Neural cell (in vitro differentiated cells): Measurements from ENCODE around the gene ATP11C.

Source experiments
- EP300 ChIP-seq: fragments of 450-650 bp; conservative IDR thresholded peaks from 2 replicates; pipeline ENCODE4 v1.6.1; 2014; ENCODE audit warnings: antibody characterized with exemption, mild to moderate bottlenecking, moderate library complexity; ENCODE audit not compliant: poor library complexity, severe bottlenecking
- EZH2 ChIP-seq: fragments of 200-600, 300-800 bp; shearing (Covaris generic), sonication (generic); IDR thresholded peaks from 2 replicates; pipeline ENCODE4 v1.6.1; 2014; ENCODE audit warnings: antibody characterized with exemption, low read length, borderline replicate concordance, mild to moderate bottlenecking; ENCODE audit not compliant: insufficient read depth, poor library complexity, severe bottlenecking
- MXI1 ChIP-seq: fragments of 450-650 bp; conservative IDR thresholded peaks from 2 replicates; pipeline ENCODE4 v1.6.1; 2014; ENCODE audit warnings: antibody characterized with exemption, mild to moderate bottlenecking; ENCODE audit not compliant: poor library complexity, severe bottlenecking
- POLR2AphosphoS5 ChIP-seq: IDR thresholded peaks from 2 replicates; pipeline ENCODE4 v1.6.1; 2012
- RAD21 ChIP-seq: fragments of 450-650 bp; conservative IDR thresholded peaks from 2 replicates; pipeline ENCODE4 v1.6.1; 2014; ENCODE audit warnings: antibody characterized with exemption, mild to moderate bottlenecking, moderate library complexity
- SMC3 ChIP-seq: fragments of 450-650 bp; conservative IDR thresholded peaks from 2 replicates; pipeline ENCODE4 v1.6.1; 2014; ENCODE audit warnings: antibody characterized with exemption, mild to moderate bottlenecking, moderate library complexity; ENCODE audit not compliant: poor library complexity
- TF ChIP-seq, protein P1 (sequence below): fragments of 450-650 bp; IDR thresholded peaks from 2 replicates; pipeline ENCODE4 v1.5.1; 2014; ENCODE audit warnings: antibody characterized with exemption, mild to moderate bottlenecking, moderate library complexity; ENCODE audit not compliant: poor library complexity, severe bottlenecking
- TF ChIP-seq, protein P2 (sequence below): IDR thresholded peaks from 2 replicates; pipeline ENCODE4 v1.6.1; 2012; ENCODE audit warnings: borderline replicate concordance

DNA sequence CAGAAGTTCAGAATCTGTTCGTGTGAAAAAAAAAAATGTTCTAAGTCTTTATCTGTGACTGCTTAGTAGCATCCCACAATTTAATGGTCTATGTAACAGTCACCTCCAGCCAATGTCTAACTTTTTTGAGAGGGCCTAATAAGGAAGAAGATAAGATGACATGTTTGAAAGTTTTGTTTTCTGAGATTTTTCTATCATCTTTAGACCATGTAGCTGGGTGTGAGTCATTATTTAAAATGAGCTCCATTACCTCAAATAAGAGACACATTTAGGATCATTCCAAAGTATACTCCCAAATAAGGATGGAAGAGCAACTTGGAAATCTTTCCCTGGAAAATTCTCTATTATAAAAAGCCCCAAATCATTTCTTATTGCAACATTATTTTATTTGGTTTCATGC is 196.7 kb downstream of the ATP11C start:
- TF ChIP-seq, protein P1, sequence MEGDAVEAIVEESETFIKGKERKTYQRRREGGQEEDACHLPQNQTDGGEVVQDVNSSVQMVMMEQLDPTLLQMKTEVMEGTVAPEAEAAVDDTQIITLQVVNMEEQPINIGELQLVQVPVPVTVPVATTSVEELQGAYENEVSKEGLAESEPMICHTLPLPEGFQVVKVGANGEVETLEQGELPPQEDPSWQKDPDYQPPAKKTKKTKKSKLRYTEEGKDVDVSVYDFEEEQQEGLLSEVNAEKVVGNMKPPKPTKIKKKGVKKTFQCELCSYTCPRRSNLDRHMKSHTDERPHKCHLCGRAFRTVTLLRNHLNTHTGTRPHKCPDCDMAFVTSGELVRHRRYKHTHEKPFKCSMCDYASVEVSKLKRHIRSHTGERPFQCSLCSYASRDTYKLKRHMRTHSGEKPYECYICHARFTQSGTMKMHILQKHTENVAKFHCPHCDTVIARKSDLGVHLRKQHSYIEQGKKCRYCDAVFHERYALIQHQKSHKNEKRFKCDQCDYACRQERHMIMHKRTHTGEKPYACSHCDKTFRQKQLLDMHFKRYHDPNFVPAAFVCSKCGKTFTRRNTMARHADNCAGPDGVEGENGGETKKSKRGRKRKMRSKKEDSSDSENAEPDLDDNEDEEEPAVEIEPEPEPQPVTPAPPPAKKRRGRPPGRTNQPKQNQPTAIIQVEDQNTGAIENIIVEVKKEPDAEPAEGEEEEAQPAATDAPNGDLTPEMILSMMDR = no peak
- TF ChIP-seq SMC3 (no peak), POLR2AphosphoS5 (no peak), RAD21 (no peak), EZH2 (no peak), MXI1 (no peak), EP300 (no peak)
- TF ChIP-seq, protein P2, sequence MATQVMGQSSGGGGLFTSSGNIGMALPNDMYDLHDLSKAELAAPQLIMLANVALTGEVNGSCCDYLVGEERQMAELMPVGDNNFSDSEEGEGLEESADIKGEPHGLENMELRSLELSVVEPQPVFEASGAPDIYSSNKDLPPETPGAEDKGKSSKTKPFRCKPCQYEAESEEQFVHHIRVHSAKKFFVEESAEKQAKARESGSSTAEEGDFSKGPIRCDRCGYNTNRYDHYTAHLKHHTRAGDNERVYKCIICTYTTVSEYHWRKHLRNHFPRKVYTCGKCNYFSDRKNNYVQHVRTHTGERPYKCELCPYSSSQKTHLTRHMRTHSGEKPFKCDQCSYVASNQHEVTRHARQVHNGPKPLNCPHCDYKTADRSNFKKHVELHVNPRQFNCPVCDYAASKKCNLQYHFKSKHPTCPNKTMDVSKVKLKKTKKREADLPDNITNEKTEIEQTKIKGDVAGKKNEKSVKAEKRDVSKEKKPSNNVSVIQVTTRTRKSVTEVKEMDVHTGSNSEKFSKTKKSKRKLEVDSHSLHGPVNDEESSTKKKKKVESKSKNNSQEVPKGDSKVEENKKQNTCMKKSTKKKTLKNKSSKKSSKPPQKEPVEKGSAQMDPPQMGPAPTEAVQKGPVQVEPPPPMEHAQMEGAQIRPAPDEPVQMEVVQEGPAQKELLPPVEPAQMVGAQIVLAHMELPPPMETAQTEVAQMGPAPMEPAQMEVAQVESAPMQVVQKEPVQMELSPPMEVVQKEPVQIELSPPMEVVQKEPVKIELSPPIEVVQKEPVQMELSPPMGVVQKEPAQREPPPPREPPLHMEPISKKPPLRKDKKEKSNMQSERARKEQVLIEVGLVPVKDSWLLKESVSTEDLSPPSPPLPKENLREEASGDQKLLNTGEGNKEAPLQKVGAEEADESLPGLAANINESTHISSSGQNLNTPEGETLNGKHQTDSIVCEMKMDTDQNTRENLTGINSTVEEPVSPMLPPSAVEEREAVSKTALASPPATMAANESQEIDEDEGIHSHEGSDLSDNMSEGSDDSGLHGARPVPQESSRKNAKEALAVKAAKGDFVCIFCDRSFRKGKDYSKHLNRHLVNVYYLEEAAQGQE = no peak
